ENCODE data around the gene RANBP17. TPM values are rescaled to one million over a fixed set of nuclear protein-coding genes. Genes with fewer than 3 reads are reported as not detected.
"Not testable (repeated sequence)": the region's sequence is repeated elsewhere in the genome, so short reads cannot be mapped to it uniquely, and the experiment has no call there.

The RANBP17 gene
- total RNA-seq, 1 donor from 2014 or later, result 6.8 TPM

DNA sequence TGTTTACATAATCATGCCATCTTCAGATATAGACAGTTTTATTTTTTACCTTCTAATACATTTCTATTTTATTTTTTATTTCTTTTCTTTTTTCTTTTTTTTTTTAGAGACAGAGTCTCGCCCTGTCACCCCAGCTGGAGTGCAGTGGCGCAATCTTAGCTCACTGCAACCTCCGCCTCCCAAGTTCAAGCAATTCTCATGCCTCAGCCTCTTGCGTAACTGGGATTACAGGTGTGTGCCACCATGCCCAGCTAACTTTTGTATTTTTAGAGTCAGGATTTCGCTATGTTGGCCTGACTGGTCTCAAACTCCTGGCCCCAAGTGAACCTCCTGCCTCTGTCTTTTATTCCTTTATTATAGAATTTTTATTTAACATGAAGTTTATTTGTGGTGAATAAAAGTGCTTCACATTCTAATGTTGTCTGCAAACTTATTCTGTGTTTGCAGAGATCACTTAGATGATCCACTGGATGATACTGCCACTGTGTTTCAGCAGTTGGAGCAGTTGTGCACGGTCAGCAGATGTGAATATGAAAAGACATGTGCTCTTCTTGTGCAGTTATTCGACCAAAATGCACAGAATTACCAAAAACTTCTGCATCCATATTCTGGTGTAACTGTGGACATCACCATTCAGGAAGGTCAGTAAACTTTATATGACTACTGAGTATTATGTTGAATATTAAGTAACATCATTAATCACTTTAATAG lies 62.2 kb downstream of the RANBP17 start:
- DNase-seq (ENCODE audit: low read depth), result no peak
- Histone ChIP-seq H3K27me3 (ENCODE audit: control insufficient read depth, insufficient read depth, low read length) (no peaks in the 10 kb centered on the region), H3K36me3 (ENCODE audit: control insufficient read depth, insufficient read depth, low read length) (no peaks in the 10 kb centered on the region), H3K4me3 (ENCODE audit: low read depth, low read length) (no peak overlapping the region)
- TF ChIP-seq, protein P1, sequence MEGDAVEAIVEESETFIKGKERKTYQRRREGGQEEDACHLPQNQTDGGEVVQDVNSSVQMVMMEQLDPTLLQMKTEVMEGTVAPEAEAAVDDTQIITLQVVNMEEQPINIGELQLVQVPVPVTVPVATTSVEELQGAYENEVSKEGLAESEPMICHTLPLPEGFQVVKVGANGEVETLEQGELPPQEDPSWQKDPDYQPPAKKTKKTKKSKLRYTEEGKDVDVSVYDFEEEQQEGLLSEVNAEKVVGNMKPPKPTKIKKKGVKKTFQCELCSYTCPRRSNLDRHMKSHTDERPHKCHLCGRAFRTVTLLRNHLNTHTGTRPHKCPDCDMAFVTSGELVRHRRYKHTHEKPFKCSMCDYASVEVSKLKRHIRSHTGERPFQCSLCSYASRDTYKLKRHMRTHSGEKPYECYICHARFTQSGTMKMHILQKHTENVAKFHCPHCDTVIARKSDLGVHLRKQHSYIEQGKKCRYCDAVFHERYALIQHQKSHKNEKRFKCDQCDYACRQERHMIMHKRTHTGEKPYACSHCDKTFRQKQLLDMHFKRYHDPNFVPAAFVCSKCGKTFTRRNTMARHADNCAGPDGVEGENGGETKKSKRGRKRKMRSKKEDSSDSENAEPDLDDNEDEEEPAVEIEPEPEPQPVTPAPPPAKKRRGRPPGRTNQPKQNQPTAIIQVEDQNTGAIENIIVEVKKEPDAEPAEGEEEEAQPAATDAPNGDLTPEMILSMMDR (IDR thresholded peaks at IDR 0.05; ENCODE audit: insufficient read depth, low read length, severe bottlenecking), result no peak
- FAIRE-seq, result no peak

DNA sequence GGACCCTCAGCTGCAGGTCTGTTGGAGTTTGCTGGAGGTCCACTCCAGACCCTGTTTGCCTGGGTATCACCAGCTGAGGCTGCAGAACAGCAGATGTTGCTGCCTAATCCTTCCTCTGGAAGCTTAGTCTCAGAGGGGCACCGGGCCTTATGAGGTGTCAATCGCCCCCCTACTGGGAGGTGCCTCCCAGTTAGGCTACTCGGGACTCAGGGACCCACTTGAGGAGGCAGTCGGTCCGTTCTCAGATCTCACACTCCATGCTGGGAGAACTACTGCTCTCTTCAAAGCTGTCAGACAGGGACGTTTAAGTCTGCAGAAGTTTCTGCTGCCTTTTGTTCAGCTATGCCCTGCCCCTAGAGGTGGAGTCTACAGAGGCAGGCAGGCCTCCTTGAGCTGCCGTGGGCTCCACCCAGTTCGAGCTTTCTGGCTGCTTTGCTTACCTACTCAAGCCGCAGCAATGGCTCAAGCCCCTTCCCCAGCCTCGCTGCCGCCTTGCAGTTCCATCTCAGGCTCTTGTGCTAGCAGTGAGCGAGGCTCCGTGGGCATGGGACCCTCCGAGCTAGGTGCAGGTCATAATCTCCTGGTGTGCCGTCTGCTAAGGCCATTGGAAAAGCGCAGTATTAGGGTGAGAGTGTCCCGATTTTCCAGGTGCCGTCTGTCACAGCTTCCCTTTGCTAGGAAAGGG lies 73.9 kb downstream of the RANBP17 start:
- FAIRE-seq; DNase-seq (ENCODE audit: low read depth); H3K36me3 ChIP-seq (ENCODE audit: control insufficient read depth, insufficient read depth, low read length); H3K27me3 ChIP-seq (ENCODE audit: control insufficient read depth, insufficient read depth, low read length); H3K4me3 ChIP-seq (ENCODE audit: low read depth, low read length): not testable (repeated sequence)

DNA sequence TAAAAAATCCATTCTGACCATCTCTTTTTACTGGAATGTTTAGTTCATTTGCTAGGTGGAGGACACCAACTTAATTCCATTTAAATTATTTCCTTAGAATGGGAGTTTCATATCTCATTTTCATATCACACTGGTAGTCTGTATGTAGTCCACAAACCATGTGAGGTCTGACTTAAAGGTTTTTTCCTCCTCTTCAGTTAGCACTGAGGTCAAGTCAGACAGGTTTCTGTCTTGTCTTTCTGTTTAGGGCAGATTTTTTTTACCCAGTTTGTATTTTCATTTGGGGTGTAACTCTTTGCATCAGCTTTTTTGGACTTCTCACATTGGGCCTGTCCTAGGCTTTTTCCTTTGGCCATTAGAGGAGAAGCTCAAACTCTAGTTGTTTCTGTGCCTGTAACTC lies 75.3 kb downstream of the RANBP17 start:
- no peaks in the 10 kb centered on the region for H3K36me3 ChIP-seq (ENCODE audit: control insufficient read depth, insufficient read depth, low read length)
- no peaks in the 10 kb centered on the region for H3K27me3 ChIP-seq (ENCODE audit: control insufficient read depth, insufficient read depth, low read length)
- FAIRE-seq (no peak), DNase-seq (ENCODE audit: low read depth) (no peak)
- TF ChIP-seq, protein P1 (IDR thresholded peaks at IDR 0.05; ENCODE audit: insufficient read depth, low read length, severe bottlenecking), result no peak
- H3K4me3 ChIP-seq (ENCODE audit: low read depth, low read length), result no peak overlapping the region

DNA sequence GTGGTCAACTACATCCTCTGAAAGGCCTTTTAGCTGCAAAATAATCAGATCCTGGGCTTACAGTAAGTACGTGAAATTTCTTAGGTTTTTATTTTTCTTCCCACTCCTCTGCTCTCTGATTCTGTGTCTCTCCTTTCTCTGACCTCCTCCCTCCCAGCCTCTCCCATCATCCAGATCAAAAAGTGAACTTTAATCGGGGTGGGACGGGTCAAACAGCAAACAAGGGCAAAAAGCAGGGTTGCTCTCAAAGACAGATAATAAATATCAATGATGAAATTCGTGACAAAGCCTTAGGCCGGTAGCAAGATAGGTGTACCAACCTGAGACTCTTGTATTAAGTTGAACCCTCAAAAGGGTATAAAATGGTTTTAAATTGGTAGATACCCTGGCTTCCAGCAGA lies 76.1 kb downstream of the RANBP17 start:
- TF ChIP-seq, protein P1 (IDR thresholded peaks at IDR 0.05; ENCODE audit: insufficient read depth, low read length, severe bottlenecking), result no peak
- no peaks in the 10 kb centered on the region for H3K36me3 ChIP-seq (ENCODE audit: control insufficient read depth, insufficient read depth, low read length)
- no peak overlapping the region for H3K4me3 ChIP-seq (ENCODE audit: low read depth, low read length)
- H3K27me3 ChIP-seq (ENCODE audit: control insufficient read depth, insufficient read depth, low read length), result no peaks in the 10 kb centered on the region
- no peak for FAIRE-seq
- DNase-seq (ENCODE audit: low read depth), result no peak

DNA sequence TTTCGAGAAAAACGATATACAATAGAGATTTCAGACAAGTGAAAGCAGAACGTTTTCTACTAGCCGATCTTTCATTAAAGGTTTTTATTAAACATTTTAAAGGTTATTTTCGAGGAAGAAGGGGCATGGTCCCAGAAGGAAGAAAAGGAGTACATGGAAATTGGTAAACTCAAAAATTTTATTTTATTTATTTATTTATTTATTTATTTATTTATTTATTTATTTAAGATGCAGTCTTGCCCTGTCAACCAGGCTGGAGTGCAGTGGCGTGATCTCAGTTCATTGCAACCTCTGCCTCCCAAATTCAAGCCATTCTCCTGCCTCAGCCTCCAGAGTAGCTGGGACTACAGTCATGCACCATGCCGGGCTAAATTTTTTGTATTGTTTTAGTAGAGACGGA lies 77.4 kb downstream of the RANBP17 start:
- Histone ChIP-seq H3K36me3 (ENCODE audit: control insufficient read depth, insufficient read depth, low read length) (no peaks in the 10 kb centered on the region), H3K27me3 (ENCODE audit: control insufficient read depth, insufficient read depth, low read length) (no peaks in the 10 kb centered on the region), H3K4me3 (ENCODE audit: low read depth, low read length) (no peak overlapping the region)
- DNase-seq (ENCODE audit: low read depth) (no peak), FAIRE-seq (no peak)
- TF ChIP-seq, protein P1 (IDR thresholded peaks at IDR 0.05; ENCODE audit: insufficient read depth, low read length, severe bottlenecking), result no peak

DNA sequence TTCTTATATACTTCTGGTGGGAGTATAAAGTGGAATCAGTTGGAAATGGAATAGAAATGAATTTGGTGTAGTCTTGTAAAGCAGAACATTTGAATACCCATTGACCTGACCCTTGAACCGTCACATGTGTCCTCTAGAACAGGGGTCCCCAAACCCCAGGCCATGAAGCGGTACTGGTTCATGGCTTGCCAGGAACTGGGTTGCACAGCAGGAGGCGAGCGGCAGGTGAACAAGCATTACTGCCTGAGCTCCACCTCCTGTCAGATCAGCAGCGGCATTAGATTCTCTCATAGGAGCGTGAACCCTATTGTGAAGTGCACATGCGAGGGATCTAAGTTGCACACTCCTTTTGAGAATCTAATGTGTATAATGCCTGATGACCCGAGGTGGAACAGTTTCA lies 80.0 kb downstream of the RANBP17 start:
- no peak overlapping the region for H3K4me3 ChIP-seq (ENCODE audit: low read depth, low read length)
- TF ChIP-seq, protein P1 (IDR thresholded peaks at IDR 0.05; ENCODE audit: insufficient read depth, low read length, severe bottlenecking), result no peak
- FAIRE-seq (no peak), DNase-seq (ENCODE audit: low read depth) (no peak)
- no peaks in the 10 kb centered on the region for H3K36me3 ChIP-seq (ENCODE audit: control insufficient read depth, insufficient read depth, low read length)
- H3K27me3 ChIP-seq (ENCODE audit: control insufficient read depth, insufficient read depth, low read length), result no peaks in the 10 kb centered on the region
